K562 (cell line): ENCODE measurements around the gene NT5C2. TPM values are rescaled to one million over a fixed set of nuclear protein-coding genes. Genes with fewer than 3 reads are reported as not detected.

Experiments
- ATAC-seq: fragments of 200-7000 bp; cut with Tn5 transposase; 3 replicates; pipeline ENCODE4 v1.9.1; 2020; ENCODE audit warnings: moderate library complexity
- BruUV-seq: library from RNA; stranded (reverse); fragments of 400-500 nt; replicated peaks from 2 replicates; lab custom pipeline; 2021; lab: Mats Ljungman, UMichigan
- CTCF ChIA-PET: fragments of 300-600 bp; formaldehyde crosslinking; extraction: SDS; loops from one replicate; lab custom pipeline; 2021; ENCODE audit warnings: low intra/inter-chr PET ratio; lab: Yijun Ruan, JAX
- POLR2A ChIA-PET: fragments of 300-600, 350-650 bp; sonication (Branson Sonifier 250); formaldehyde crosslinking; extraction: SDS; loops from one replicate; lab custom pipeline; 2021; ENCODE audit warnings: antibody characterized with exemption, inconsistent platforms; lab: Yijun Ruan, JAX
- DNase-seq, 4 experiments: peaks; one replicate each; pipeline versions ENCODE4 v3.0.0 to v3.0.0-alpha.2; 2011 to 2018; ENCODE audit warnings: low spot score in 3 of 4, mixed read lengths in 3 of 4; ENCODE audit errors: extremely low read depth in 1 of 4
- FAIRE-seq: peaks from 2 replicates; lab custom pipeline; 2011; peaks lifted over from hg19 to GRCh38; lab: Jason Lieb, UNC
- H2AFZ ChIP-seq: 2 replicates; pipeline ENCODE4 v1.6.0; 2011; ENCODE audit warnings: low read depth, low read length, control low read depth, inconsistent platforms
- H3K27ac ChIP-seq: fragments of 200-600 bp; 3 replicates; pipeline ENCODE4 v1.8.0; 2011; ENCODE audit warnings: low read depth, mild to moderate bottlenecking, control low read depth, inconsistent platforms, low read length, moderate library complexity, mixed read lengths; ENCODE audit errors: extremely low read depth
- H3K27me3 ChIP-seq, 2 experiments: fragments of 300-600 bp in 1 of 2; 2 replicates in 1 of 2; 3 replicates in 1 of 2; pipeline versions ENCODE4 v1.6.0 to v1.8.0; 2011; ENCODE audit warnings: inconsistent platforms in 2 of 2, low read length in 2 of 2, mild to moderate bottlenecking in 1 of 2, mixed read lengths in 1 of 2, moderate library complexity in 1 of 2; ENCODE audit not compliant: control insufficient read depth in 2 of 2, insufficient read depth in 2 of 2
- H3K36me3 ChIP-seq: fragments of 300-600 bp; 3 replicates; pipeline ENCODE4 v1.8.0; 2011; ENCODE audit warnings: mild to moderate bottlenecking, low read length, inconsistent platforms; ENCODE audit not compliant: control insufficient read depth, insufficient read depth
- H3K4me1 ChIP-seq, 2 experiments: fragments of 200-600 bp in 1 of 2; replicated peaks in 1 of 2; 2 replicates in 1 of 2; 3 replicates in 1 of 2; pipeline versions ENCODE4 v1.5.1 to v1.8.0; 2011; ENCODE audit warnings: inconsistent platforms in 2 of 2, low read length in 2 of 2, mild to moderate bottlenecking in 1 of 2, mixed read lengths in 1 of 2, moderate library complexity in 1 of 2; ENCODE audit not compliant: control insufficient read depth in 2 of 2, insufficient read depth in 2 of 2
- H3K4me2 ChIP-seq: 2 replicates; pipeline ENCODE4 v1.6.1; 2011; ENCODE audit warnings: low read length, control low read depth, inconsistent platforms, mixed read lengths; ENCODE audit not compliant: insufficient read depth
- H3K4me3 ChIP-seq: fragments of 200-600 bp; sonication (generic), shearing (Covaris generic); 2 replicates; pipeline ENCODE4 v1.5.1; 2016; ENCODE audit warnings: control low read depth, inconsistent platforms
- H3K79me2 ChIP-seq: fragments of 200-600 bp; 3 replicates; pipeline ENCODE4 v1.8.0; 2011; ENCODE audit warnings: low read length, inconsistent platforms; ENCODE audit not compliant: control insufficient read depth, insufficient read depth
- H3K9ac ChIP-seq, 2 experiments: 2 replicates each; pipeline versions ENCODE4 v1.6.0 to v1.6.1; 2011; ENCODE audit warnings: low read depth in 2 of 2, low read length in 2 of 2, control low read depth in 1 of 2, inconsistent platforms in 1 of 2, mild to moderate bottlenecking in 1 of 2, mixed read lengths in 1 of 2; ENCODE audit not compliant: insufficient read depth in 1 of 2
- H3K9me1 ChIP-seq: one replicate; pipeline ENCODE4 v1.6.0; 2011; ENCODE audit warnings: inconsistent platforms, mild to moderate bottlenecking, low read length, moderate library complexity; ENCODE audit not compliant: control insufficient read depth, insufficient read depth
- H3K9me3 ChIP-seq: replicated peaks from 2 replicates; pipeline ENCODE4 v1.5.1; 2011; ENCODE audit warnings: low read depth, low read length, inconsistent platforms; ENCODE audit not compliant: control insufficient read depth, insufficient read depth
- H4K20me1 ChIP-seq: replicated peaks from 2 replicates; pipeline ENCODE4 v1.6.1; 2011; ENCODE audit warnings: low read length, inconsistent platforms, mixed read lengths; ENCODE audit not compliant: control insufficient read depth, insufficient read depth
- ELF1 ChIP-seq: fragments of 200-800 bp; sonication (Bioruptor generic); IDR thresholded peaks from 2 replicates; pipeline ENCODE4 v1.6.1; 2016; ENCODE audit warnings: missing genetic modification characterization, missing compliant biosample characterization
- MCM3 ChIP-seq: fragments of 450-650 bp; IDR thresholded peaks from 2 replicates; pipeline ENCODE4 v1.6.1; 2016
- ZBTB1 ChIP-seq: sonication (generic); formaldehyde crosslinking; IDR thresholded peaks from 2 replicates; pipeline ENCODE4 v1.8.1; 2023; ENCODE audit warnings: missing genetic modification reagents, low read depth, mild to moderate bottlenecking, borderline replicate concordance
- WGBS: fragments of 100-300 bp; shearing (Covaris generic); methylation state at CpG from one replicate; pipeline ENCODE4 v1.1.6; 2016; ENCODE audit warnings: low coverage, mixed read lengths; ENCODE audit not compliant: insufficient coverage; ENCODE audit errors: missing lambda C conversion rate; 5-methylcytosine and 5-hydroxymethylcytosine counted together
- in situ Hi-C: fragments of 300-500 bp; cut with MboI; formaldehyde crosslinking; loops from 4 replicates; pipeline ENCODE4 v1.15.0; 2018; ENCODE audit warnings: inconsistent platforms, mixed read lengths
- intact Hi-C: fragments of 100-400 bp; cut with micrococcal nuclease; formaldehyde crosslinking; loops from 2 replicates; pipeline ENCODE4 v1.14.2; 2022
- polyA plus RNA-seq, 8 experiments: library from polyadenylated mRNA; depleted of rRNA in 4 of 8; stranded (reverse) in 5 of 8; unstranded in 3 of 8; fragments of >200 nt; fragmentation: Nextera tagmentation in 2 of 8; fragmentation: Illumina TruSeq in 1 of 8; extraction: Ambion mirVana in 2 of 8; extraction: Trizol in 1 of 8; gene quantifications; 2 replicates each; pipeline versions ENCODE4 v1.2.1 to v1.2.3, GENCODE V29; 2011 to 2014; ENCODE audit warnings: inconsistent platforms in 1 of 8, missing spikeins in 1 of 8
- total RNA-seq, 7 experiments: library from RNA; depleted of rRNA in 6 of 7; stranded (reverse); fragments of >200 nt in 6 of 7; fragmentation: Illumina TruSeq in 2 of 7; extraction: Trizol in 2 of 7; gene quantifications; 2 replicates each; pipeline versions ENCODE4 v1.2.1 to v1.2.3, GENCODE V29; 2011 to 2021; ENCODE audit warnings: low replicate concordance in 1 of 7
- TF ChIP-seq, protein P1 (sequence below): fragments of 450-650 bp; IDR thresholded peaks from 2 replicates; pipeline ENCODE4 v1.6.1; 2014; ENCODE audit warnings: low read depth, mild to moderate bottlenecking, moderate library complexity, borderline replicate concordance

NT5C2 gene
- total and polyA plus RNA-seq, 9 of the 15 experiments (the other 6 are each of a cell fraction or from before 2014, with no cell fraction given) = 11.3 to 45.2 (median 27.7) TPM

DNA sequence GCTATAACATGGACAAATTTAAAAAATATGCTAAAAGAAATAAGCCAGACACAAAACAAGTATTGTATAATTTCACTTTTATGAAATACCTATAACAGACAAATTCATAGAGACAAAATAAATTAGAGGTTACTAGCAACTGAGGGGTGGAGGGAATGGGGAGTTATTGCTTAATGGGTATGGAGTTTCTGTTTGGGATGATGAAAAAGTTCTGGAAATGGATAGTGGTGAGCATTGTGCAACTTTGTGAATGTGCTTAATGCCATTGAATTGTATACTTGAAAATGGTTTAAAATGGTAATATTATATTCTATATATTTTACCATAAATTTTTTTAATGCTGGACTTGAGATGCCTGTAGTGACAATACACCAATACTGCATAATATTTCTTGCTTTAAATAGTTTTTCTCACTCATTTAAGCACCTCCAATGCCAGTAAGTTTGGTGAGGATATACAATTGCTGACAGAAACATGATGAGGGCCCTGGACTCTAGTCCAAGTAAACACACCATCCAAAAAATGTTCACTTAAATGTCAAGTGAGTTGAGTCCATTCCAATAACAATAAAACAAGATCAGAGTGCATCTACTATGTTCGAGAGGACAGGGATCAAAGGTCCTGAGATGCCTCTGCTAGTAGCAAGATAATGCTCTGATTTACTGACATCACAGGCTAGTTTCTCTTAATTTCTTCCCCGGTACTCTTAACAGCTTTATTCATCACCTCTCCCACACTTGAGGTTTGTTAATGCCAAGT is 71.9 kb downstream of the NT5C2 start:
- Histone ChIP-seq H2AFZ (no peak overlapping the region), H3K36me3 (no peaks in the 10 kb centered on the region)
- no peak for DNase-seq
- no peak for TF ChIP-seq ZBTB1 (CRISPR knock-in tag)
- TF ChIP-seq, all 486 proteins: peak for 0
- no peaks in the 10 kb centered on the region for H3K9me1 ChIP-seq
- H3K9me3 ChIP-seq = no peaks in the 10 kb centered on the region
- ChIA-PET CTCF (no interaction called here), POLR2A (no interaction called here)
- FAIRE-seq (no peak), ATAC-seq (no peak)
- no peak overlapping the region for H3K9ac ChIP-seq
- no peak overlapping the region for H3K4me2 ChIP-seq
- H4K20me1 ChIP-seq = no peaks in the 10 kb centered on the region
- WGBS = 11% methylated on average over 2 of the region's 2 CpGs
- H3K4me3 ChIP-seq = no peak overlapping the region
- in situ Hi-C loops = no loop called here
- no peaks in the 10 kb centered on the region for H3K27me3 ChIP-seq
- H3K27ac ChIP-seq = no peak overlapping the region
- H3K4me1 ChIP-seq = peaks cover 2 to 4% of the 10 kb centered on the region in 2 experiments; a peak in 3 of 5 replicates
- no TSS peak for BruUV-seq
- intact Hi-C loops = no loop called here
- no peaks in the 10 kb centered on the region for H3K79me2 ChIP-seq

DNA sequence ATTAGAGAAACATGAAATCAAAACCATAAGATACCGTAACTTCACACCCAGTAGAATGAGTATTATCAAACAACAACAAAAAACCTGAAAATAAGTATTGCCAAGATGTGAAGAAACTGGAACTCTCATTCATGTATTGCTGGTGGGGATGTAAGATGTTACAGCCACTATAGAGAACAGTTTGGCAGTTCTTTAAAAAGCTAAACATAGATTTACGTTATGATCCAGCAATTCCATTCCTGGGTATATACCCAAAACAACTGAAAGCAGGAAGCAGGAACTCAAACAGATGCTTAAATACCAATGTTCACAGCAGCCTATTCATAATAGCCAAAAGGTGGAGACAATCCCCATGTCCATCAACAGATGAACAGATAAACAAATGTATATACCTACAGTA is 72.5 kb downstream of the NT5C2 start:
- intact Hi-C loops (no loop called here), in situ Hi-C loops (no loop called here)
- POLR2A ChIA-PET = no interaction called here
- no peaks in the 10 kb centered on the region for H3K27me3 ChIP-seq
- no TSS peak for BruUV-seq
- no peak for DNase-seq
- H3K9me3 ChIP-seq = no peaks in the 10 kb centered on the region
- H3K36me3 ChIP-seq = no peaks in the 10 kb centered on the region
- no peak for FAIRE-seq
- 90% methylated on average over 2 of the region's 2 CpGs for WGBS
- H3K4me2 ChIP-seq = no peak overlapping the region
- ATAC-seq = no peak
- H3K27ac ChIP-seq = no peak overlapping the region
- TF ChIP-seq, protein P1, sequence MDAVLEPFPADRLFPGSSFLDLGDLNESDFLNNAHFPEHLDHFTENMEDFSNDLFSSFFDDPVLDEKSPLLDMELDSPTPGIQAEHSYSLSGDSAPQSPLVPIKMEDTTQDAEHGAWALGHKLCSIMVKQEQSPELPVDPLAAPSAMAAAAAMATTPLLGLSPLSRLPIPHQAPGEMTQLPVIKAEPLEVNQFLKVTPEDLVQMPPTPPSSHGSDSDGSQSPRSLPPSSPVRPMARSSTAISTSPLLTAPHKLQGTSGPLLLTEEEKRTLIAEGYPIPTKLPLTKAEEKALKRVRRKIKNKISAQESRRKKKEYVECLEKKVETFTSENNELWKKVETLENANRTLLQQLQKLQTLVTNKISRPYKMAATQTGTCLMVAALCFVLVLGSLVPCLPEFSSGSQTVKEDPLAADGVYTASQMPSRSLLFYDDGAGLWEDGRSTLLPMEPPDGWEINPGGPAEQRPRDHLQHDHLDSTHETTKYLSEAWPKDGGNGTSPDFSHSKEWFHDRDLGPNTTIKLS = no peak
- TF ChIP-seq ELF1 (tag) = no peak
- TF ChIP-seq MCM3 = no peak
- H3K9ac ChIP-seq = no peak overlapping the region
- no peaks in the 10 kb centered on the region for H3K79me2 ChIP-seq
- no peaks in the 10 kb centered on the region for H3K9me1 ChIP-seq
- CTCF ChIA-PET = no interaction called here
- no peaks in the 10 kb centered on the region for H4K20me1 ChIP-seq
- H2AFZ ChIP-seq = no peak overlapping the region
- no peaks in the 10 kb centered on the region; a peak in 1 of 5 replicates for H3K4me1 ChIP-seq
- H3K4me3 ChIP-seq = no peak overlapping the region
